Measurements from ENCODE around the gene RFX3.
A peak's percentile ranks its signal among the peaks of the same experiment; 100 is the strongest.
"Not testable (repeated sequence)": the region's sequence is repeated elsewhere in the genome, so short reads cannot be mapped to it uniquely, and the experiment has no call there.

Gene RFX3

DNA sequence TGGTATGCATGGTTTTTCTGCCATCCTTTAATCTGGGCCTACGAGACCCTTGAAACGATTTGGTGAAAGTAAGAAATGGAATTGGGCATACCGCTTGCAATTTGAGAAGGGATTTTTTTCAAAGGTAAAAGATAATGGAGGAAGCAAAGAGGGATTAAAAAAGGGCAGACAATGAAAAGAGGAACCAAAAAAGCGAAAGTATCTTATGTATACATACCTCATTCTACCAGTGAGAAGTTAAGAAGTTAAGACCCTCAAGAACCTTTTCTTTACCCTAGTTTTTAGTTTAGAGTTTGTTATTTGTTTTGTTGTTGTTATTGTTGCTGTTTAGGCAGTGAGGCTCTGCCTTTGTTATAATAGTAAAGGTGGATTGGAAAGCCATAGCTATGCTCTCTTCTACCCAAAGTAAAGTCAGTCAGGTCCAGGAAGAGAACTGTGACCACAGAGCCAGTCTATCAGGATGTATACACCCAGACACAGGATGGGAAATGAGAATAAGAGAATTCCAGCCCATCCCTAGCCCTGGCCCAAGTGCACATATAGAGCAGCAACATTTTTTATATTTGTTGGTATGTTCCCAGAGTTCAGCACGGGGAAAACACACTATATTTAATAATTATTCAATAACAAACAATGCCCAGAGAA, 166.6 kb downstream of the RFX3 start:
- DNase-seq (ENCODE audit: low read depth in 3 of 3): no peak

DNA sequence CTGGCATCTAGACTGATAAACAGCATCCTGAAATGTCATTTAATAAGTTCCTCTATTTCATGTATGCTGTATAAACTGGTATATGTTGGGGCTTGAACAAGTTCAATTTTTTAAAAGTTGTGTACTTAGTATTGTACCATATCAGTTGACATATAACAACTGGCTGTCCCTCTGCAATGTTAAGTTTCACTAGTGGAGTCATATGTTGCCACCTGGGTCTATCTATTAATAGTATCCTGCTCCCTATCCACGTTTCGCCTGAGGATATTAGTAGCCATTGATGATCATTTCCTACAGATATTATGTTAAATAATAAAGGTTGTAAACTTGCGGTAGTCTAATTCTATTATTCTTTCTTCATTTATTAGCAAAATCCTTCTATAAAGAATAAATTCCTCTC, 177.6 kb downstream of the RFX3 start:
- no peak for DNase-seq (ENCODE audit: low read depth in 3 of 3)

DNA sequence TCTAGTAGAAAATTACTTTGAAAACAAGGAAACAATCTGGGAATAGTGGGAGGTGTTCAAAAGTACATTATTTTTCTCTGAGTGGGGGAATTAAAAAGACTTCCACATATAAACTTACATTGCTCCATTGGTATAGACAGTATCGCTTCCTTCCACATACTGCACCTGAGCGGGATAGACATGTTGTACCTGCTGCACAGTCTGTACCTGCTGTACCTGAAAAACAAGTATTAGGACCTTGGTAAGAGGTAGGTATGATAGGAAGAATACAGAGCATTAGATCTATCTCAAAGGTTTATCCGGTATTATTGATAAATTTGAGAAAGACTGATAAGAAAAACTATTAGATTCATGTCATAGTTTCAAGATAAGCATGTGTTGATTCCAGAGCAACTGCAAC, 179.3 kb downstream of the RFX3 start:
- no peak for DNase-seq (ENCODE audit: low read depth in 3 of 3)

DNA sequence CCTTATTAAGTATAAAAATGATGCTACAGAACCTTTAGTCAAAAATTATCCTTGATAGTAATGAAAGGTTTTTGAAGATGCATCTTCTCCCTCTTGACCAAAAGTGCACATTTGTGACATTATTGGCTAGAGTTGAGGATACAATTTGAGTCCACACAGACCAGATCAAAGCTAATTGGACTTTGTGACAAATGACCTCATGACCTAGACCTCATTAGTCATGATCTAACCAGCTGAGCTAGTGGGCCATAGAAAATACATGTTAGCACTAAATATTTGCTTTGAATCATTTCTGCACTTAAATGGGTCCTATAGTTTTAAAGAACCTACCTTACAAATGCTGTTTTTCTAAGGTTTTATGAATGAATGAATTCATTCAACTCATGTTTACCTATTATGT, 182.1 kb downstream of the RFX3 start:
- DNase-seq (ENCODE audit: low read depth in 3 of 3): no peak

DNA sequence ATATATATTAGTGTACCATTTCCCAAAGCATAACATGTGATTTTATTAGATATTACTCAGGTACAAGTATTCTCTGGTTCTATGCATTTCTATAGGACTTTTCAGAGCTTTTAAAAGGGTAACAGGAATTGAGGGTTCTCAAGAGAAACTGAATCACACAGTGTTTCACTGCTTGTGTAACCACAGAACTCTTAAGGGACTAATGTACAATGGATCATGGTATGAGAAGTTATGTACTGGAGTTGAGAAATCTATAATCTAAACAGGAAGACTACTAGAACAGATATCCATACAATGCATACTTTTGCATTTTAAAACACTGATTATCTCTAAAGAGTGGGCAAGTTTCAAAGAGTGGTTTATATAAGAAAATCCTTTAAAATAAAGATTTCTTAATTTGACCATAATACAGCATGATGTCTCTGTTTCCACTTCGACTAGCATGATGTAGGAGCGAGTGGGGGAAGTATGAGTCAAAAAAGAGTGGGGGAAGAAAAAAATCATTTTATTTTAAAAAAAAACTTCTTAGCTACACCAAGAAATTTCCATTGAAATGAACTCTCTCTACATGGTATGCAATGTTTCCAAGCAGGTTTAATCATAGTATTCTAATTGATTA, 183.5 kb downstream of the RFX3 start:
- no peak for DNase-seq (ENCODE audit: low read depth in 3 of 3)

DNA sequence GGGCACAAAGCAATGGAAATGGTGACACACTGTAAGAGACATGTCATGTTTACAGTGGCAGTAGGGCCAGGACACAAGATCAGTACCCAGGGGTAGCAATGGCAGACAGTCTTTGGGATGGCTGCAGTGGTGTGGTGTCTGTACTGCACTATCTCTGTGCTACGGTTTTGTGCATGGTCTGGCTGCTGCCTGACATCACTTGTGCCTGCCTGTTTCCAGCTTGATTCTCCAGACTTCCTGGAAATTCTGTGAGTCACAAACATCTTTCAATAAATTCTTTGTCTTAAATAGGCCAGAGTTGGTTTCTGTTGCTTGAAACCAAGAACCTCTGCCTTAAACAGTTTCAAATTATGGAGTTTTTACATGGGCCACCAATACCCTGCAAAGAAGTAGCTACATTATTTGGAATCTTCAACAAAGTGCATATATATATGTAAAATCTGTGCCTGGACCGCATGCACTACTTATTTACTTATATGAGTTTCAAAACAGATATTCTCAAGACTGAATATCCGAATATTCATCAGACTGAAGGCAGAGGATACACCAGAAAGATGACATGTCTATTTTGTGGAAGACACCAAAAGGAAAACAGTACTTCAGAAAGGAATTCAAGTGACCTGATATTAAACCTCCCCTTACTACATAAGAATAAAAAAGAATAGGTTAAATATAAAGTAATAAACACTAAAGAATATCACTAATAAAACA, 188.1 kb downstream of the RFX3 start:
- DNase-seq (ENCODE audit: low read depth in 3 of 3): peak in 1 of 3 experiments; percentile 11

DNA sequence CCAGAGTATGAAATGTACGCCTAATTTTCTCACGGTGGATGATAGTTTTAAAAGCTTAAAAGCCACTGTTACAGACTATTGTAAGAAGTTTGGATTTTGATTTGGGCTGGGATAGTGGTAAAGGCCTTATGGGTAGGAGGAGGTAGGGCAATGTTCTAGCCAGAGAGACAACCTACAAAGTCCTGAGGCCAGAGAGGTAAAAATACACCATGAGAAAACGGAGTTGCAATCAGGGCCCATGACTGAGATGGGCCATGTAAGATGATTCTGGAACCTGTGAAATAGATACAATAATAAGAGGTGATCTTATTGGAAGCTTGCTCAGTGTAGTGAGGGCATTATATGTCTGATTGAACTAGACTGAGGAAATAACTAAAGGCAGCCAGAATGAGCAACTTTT, 188.8 kb downstream of the RFX3 start:
- no peak for DNase-seq (ENCODE audit: low read depth in 3 of 3)

DNA sequence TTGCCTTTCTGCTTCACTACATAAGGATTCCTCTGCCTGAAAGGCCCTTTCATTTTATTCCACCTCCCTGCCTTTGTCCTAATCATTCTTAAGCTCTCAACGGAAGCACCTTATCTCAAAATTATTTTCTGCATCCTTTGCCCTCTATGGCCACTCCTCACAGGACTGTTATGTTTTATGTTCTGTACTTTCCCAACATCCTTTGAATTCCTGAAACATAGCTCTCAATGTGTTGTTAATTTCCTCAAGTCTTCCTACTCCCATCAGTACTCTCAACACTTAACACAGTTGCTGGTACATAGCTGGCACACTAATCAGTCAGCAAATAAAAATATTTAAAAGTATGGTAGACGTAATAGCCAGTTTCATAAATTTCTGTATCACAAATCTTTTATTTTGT, 193.0 kb downstream of the RFX3 start:
- DNase-seq (ENCODE audit: low read depth in 3 of 3): no peak

DNA sequence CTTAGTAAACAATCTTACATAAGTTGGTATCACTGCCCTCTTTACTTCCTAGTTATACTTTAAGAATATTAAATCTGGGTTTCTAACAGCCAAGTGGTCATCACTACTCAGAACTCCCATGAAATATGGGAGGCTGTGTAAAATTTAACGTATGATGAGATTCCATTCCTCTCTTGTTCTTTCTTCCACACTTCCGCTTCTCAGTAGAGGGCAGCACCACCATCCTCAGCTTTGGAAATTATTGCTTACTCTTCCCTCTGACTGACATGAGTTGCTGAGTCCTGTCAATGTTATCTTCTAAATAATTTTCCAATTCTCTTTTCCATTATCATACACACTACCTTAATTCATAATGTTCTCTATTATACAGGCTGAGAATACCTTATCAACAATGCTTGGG, 194.0 kb downstream of the RFX3 start:
- no peak for DNase-seq (ENCODE audit: low read depth in 3 of 3)

DNA sequence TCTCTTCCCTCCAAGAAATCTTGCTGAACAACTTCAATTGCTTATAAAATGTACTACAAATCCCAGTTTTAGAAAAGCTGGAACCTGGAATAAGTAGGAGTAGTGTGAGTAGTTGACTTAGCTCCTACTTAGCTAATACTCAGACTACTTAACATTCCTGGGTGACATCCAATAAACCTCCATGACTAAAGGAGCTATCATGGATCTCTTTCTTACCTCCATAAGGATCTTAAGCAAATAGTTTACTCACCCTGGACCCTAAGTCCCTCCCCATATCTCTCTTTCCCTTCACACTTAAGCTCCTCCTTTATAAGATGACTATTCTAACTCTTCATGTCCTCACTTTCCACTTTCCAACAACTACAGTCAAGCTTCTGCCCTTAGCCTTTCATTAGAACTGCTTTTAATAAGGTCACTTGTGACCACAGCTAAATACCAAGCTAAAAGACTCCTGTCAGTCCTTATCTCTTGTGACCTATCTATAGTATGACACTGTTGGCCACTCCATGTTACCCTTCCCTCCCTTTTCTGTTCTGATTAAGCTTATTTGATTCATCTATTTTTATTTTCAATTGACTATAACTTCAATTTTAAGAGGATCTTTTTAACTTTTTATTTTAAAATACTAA, 194.9 kb downstream of the RFX3 start:
- DNase-seq (ENCODE audit: low read depth in 3 of 3): no peak

DNA sequence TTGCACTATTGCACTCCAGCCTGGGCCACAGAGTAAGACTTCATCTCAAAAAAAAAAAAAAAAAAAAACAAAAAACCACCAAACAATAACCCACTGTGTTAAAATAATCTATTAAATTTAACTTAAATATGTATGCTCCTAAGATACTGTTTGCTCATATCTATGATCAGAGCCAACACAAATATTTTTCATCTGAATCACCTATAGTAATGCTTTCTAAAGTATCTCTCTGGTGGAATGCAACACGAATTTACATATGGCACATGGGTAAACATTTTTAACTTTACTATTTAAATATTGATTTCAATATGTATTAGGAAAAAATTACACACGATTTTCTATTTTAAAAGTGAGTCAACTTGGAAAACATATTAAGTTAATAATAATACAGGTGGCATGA, 196.4 kb downstream of the RFX3 start:
- no peak for DNase-seq (ENCODE audit: low read depth in 3 of 3)

DNA sequence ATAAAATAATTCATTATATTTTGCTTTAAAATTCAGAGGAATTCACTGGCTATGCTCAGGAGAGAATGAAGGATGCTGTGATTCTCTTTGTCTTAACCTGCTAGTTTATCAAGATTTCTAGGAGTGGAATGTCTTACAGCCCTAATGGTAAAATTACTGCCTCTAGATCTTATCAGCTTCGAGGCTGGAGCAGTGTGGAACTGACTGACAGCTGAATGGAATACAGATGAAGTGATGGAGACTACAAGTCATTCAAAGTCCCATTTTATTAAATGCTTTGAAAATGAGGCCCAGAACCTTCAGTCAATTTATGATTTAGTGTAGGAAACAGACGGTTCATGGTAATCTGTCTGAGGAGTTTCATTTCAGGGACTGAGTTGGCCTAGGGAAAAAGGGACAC, 202.1 kb downstream of the RFX3 start:
- DNase-seq (ENCODE audit: low read depth in 3 of 3): no peak

DNA sequence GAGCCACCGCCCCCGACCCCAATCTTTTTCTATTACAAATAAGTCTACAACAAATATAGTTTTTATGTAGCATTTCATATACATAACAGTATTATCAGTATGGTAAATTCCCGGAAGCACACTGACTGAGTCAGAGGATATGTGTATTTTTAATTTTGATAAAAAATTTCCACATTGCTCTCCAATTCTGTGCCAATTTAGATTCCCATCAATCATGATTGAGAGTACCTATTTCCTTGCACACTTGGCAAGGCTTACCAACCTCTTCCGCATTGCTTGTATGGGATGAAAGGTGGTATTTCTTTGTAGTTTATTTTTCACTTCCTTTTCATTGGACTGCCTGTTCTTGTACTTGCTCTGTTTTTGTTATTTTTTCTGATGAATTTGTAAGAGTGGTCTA, 204.6 kb downstream of the RFX3 start:
- no peak for DNase-seq (ENCODE audit: low read depth in 3 of 3)

DNA sequence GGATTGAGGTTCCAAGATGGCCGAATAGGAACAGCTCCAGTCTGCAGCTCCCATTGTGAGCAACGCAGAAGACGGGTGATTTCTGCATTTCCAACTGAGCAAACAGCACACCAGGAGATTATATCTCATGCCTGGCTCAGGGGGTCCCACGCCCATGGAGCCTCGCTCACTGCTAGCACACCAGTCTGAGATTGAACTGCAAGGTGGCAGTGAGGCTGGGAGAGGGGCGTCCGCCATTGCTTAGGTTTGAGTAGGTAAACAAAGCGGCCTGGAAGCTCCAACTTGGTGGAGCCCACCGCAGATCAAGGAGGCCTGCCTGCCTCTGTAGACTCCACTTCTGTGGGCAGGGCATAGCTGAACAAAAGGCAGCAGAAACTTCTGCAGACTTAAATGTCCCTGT, 213.2 kb downstream of the RFX3 start:
- DNase-seq (ENCODE audit: low read depth in 3 of 3): not testable (repeated sequence)

DNA sequence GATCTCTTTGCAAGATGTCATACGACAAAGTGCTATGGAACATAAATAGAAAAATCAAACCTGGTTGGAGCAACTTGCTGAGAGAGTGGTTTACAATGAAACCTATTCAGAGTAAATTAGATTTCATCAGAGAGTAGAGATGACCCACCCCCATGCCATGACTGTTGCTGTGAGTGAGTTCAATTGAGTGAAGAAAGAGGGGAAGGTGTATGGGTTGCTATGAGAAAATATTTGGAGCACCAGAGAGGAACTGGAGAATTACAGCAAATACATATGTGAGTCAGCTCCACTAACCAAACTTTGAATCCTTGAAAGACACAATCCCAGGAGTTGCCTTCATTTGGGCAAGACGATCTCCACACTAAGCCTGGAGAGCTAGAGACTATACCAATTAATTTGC, 217.2 kb downstream of the RFX3 start:
- no peak for DNase-seq (ENCODE audit: low read depth in 3 of 3)

DNA sequence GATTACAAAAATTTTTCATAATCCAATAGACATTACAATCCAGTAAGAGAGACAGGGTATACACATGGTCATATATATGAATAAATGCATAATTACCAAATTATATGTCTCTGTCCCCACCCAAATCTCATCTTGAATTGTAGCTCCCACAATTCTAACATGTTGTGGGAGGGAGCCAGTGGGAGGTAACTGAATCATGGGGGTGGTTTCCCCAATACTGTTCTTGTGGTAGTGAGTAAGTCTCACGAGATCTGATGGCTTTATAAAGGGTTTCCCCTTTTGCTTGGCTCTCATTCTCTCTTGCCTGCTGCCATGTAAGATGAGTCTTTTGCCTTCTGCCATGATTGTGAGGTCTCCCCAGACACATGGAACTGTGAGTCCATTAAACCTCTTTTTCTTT, 221.4 kb downstream of the RFX3 start:
- DNase-seq (ENCODE audit: low read depth in 3 of 3): peak in 1 of 3 experiments; percentile 2

DNA sequence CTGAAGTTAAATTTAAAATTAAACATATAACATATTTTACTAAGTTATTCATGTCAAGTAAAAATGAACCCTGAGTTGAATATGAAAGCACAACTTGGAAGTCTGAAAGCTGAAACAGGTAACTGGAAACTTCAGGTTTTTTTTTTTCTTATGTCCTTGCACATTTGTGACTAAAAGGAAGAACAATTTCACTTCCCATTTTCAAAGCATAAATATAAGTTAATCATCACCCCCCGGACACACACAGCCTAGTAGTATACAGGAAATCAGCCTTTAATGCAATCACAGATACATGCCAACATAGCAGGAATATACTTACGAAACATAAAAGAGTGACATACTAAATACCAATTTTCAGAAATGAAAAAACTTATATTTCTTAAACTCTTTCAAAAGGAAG, 225.9 kb downstream of the RFX3 start:
- DNase-seq (ENCODE audit: low read depth in 3 of 3): no peak

DNA sequence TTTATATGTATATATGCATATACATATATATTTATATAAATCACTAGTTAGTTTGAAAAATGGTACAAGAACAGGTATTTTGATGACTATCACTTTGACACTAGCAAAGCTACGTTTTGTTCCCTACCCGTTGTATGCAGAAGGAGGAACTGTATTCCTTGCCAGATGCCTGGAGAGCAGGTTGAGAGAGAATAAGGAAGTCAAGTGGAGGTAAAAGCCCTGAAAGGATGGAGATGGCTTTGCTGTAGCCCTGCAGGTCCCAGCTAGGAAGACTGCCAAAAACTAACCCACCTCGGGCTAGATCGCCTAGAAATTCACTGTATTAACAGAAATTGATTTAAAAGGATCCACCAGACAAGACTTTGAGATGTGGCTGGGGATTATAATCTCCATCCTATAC, 229.3 kb downstream of the RFX3 start:
- no peak for DNase-seq (ENCODE audit: low read depth in 3 of 3)

DNA sequence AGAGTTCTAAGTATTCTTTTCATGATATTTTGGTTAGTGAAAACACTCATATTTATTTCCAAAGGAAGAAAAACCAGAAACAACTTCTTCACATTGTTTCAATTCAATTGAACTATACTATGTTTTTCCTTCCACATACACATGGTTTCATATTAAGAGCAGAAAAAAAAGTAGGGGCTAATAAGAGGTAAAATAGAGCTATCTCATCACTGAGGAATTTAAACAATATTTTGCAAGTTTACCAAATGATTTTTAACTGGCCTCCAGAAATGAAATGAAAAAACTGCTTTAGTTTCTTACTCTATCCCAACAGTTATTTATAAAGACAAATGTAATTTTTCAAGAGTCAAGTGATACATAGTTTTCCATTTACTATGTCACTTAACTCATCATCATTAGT, 233.5 kb downstream of the RFX3 start:
- no peak for DNase-seq (ENCODE audit: low read depth in 3 of 3)

DNA sequence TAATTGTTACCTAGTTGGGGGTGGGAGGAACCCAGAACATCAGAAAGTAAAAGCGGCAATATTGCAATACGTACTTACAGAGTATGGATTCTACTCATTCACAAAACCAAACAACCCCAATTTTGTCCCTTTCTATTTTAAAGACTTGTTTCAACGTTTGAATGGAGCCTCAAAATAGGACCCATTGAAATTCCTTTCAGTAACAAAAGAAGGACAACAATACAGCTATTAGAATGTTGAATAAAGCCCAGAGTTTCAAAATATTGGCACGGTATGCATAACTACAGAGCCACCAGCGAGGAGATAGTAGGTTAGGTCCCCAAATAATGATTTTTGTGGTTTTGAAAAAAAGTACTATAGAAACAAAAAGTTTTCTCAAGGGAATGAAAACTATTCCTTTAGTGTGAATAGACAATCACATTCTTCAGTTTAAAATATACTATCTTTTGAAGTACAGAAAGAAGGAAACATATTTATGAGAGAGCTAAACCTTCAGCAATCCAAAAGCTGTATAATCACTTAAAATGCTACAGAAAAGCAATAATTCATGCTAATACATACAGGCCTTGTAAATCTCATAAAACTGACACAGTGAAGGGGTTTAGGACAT, 235.5 kb downstream of the RFX3 start:
- no peak for DNase-seq (ENCODE audit: low read depth in 3 of 3)

DNA sequence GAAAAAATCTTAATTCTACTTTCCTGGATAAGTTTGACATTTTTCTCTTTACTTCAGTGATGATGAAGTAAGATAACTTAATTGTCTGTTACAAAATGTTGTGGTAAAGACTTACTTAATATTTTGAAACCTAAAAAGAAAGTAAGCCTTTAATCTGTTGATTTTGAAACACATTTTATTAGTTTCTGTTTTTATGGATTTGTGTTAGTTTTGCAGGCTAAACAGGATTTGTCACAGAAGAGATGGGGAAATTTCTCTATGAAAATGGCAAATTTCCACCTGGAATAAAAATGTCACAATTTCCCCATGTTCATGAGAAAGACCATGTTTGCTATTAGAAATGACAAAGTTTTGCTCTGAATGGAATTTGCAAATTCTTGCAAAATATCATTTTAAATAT, 237.1 kb downstream of the RFX3 start:
- no peak for DNase-seq (ENCODE audit: low read depth in 3 of 3)

DNA sequence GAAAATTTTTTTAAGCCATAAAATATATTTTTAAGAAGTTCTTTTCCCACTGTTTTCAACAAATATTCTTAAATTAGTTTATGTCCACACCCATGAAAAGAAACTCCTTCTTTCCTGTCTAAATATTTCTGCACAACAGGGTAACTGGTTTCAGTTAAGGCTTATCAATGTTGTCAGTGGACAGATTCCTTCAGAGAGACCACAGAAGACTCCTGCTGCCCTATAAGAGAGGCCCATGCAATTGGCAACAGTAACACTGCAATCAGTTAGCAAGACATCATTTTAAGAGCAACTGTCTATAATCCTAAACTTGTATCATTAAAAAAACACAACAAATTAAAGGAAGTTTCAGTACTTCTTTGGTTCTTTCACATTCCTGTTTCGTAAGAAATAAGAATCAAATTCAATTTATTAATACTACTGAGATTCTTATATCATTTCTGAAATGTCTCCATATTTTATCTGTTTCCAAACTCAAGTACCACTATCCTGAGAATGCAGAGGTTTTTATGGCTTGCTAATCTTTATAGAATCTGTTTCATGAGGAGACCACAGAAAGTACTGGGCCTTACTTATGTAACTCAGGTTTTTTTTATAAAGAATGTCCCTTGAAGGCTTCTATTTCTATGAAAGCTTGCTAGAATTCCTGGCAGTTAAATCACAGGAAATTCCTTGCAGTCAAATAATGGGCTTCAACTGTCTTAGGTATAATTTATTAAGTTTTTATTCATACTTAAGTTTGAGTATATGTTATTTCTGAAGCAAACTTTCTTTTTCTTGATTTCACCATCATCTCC, 240.2 kb downstream of the RFX3 start:
- no peak for DNase-seq (ENCODE audit: low read depth in 3 of 3)

All from stimulated activated CD4-positive, alpha-beta T cell treated with anti-CD3 and anti-CD28 coated beads, TNF-alpha, amount 100 ng/mL, for 24 hours (primary cell).